Measurements from ENCODE around the gene PLLP. TPM values are rescaled to one million over a fixed set of nuclear protein-coding genes. Genes with fewer than 3 reads are reported as not detected.
A peak's percentile ranks its signal among the peaks of the same experiment; 100 is the strongest.

The PLLP gene
- total and polyA plus RNA-seq, 9 of the 15 experiments (the other 6 are each of a cell fraction or from before 2014, with no cell fraction given) = 0.09 to 0.96 (median 0.27) TPM

DNA sequence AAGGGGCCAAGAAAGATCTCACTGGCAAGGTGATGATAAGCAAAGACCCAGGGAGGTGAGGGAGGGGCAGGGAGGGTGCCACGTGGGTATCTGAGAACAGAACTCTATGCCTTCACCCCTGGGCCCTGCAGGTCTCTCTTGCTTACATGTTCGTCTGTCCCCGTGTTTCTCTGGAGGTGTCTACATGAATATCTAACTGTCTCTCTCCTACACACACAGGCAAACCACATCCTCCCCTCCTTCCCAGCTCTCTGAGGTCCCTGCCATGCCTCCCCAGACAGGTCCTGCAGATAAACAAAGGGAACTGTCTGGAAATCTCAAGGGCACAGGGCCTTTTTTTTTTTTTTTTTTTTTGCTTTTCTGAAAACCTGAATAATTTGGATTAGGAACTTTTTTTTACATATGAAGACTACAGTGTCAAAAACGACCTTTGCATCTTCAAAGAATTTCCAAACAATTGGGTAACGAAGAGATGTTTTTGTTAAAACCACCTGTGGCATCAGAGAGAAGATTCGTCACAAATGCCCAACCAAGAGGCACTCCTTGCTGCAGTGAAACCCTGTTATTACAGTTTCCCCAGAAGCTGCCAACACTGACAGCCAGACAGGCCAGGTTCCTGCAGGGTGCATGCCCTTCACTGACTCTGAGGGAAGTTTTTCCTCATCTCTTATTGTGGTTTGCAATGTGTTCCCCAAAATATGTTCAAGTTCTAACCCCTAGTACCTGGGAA lies 17.8 kb downstream of the PLLP start:
- 24% methylated on average over 6 of the region's 6 CpGs for WGBS (ENCODE audit: insufficient coverage, low coverage, missing lambda C conversion rate)
- no TSS peak for BruUV-seq (replicated peaks)
- H3K4me2 ChIP-seq (ENCODE audit: insufficient read depth, low read length) = peak overlapping the region; percentile 42
- TF ChIP-seq YY1 (IDR thresholded peaks at IDR 0.05; ENCODE audit: borderline replicate concordance in 1 of 3, control insufficient read depth in 1 of 3, extremely low read depth in 1 of 3, insufficient read depth in 3 of 3, insufficient read length in 1 of 3, insufficient replicate concordance in 2 of 3, low read depth in 1 of 3, low read length in 2 of 3) (no peak), TBP (optimal IDR thresholded peaks at IDR 0.05; ENCODE audit: low read depth, low read length) (no peak), CEBPG (CRISPR knock-in tag; IDR thresholded peaks at IDR 0.05) (no peak), CEBPG (tag; conservative IDR thresholded peaks at IDR 0.05 in 1 of 2, IDR thresholded peaks at IDR 0.05 in 1 of 2) (no peak), SREBF2 (CRISPR knock-in tag; IDR thresholded peaks at IDR 0.05) (no peak), POLR2A (conservative IDR thresholded peaks at IDR 0.05) (no peak), ZNF324 (CRISPR knock-in tag; IDR thresholded peaks at IDR 0.05) (no peak), CC2D1A (IDR thresholded peaks at IDR 0.05) (no peak), SIN3B (IDR thresholded peaks at IDR 0.05; ENCODE audit: low read depth) (no peak), ELF2 (CRISPR knock-in tag; IDR thresholded peaks at IDR 0.05) (no peak), PTRF (tag; IDR thresholded peaks at IDR 0.05) (no peak), STAT5B (CRISPR knock-in tag; IDR thresholded peaks at IDR 0.05) (no peak)
- TF ChIP-seq, protein P1, sequence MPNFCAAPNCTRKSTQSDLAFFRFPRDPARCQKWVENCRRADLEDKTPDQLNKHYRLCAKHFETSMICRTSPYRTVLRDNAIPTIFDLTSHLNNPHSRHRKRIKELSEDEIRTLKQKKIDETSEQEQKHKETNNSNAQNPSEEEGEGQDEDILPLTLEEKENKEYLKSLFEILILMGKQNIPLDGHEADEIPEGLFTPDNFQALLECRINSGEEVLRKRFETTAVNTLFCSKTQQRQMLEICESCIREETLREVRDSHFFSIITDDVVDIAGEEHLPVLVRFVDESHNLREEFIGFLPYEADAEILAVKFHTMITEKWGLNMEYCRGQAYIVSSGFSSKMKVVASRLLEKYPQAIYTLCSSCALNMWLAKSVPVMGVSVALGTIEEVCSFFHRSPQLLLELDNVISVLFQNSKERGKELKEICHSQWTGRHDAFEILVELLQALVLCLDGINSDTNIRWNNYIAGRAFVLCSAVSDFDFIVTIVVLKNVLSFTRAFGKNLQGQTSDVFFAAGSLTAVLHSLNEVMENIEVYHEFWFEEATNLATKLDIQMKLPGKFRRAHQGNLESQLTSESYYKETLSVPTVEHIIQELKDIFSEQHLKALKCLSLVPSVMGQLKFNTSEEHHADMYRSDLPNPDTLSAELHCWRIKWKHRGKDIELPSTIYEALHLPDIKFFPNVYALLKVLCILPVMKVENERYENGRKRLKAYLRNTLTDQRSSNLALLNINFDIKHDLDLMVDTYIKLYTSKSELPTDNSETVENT (CRISPR knock-in tag; IDR thresholded peaks at IDR 0.05) = no peak
- TF ChIP-seq, protein P2, sequence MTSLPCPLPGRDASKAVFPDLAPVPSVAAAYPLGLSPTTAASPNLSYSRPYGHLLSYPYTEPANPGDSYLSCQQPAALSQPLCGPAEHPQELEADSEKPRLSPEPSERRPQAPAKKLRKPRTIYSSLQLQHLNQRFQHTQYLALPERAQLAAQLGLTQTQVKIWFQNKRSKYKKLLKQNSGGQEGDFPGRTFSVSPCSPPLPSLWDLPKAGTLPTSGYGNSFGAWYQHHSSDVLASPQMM (CRISPR knock-in tag; IDR thresholded peaks at IDR 0.05) = no peak
- TF ChIP-seq, protein P3, sequence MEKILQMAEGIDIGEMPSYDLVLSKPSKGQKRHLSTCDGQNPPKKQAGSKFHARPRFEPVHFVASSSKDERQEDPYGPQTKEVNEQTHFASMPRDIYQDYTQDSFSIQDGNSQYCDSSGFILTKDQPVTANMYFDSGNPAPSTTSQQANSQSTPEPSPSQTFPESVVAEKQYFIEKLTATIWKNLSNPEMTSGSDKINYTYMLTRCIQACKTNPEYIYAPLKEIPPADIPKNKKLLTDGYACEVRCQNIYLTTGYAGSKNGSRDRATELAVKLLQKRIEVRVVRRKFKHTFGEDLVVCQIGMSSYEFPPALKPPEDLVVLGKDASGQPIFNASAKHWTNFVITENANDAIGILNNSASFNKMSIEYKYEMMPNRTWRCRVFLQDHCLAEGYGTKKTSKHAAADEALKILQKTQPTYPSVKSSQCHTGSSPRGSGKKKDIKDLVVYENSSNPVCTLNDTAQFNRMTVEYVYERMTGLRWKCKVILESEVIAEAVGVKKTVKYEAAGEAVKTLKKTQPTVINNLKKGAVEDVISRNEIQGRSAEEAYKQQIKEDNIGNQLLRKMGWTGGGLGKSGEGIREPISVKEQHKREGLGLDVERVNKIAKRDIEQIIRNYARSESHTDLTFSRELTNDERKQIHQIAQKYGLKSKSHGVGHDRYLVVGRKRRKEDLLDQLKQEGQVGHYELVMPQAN (IDR thresholded peaks at IDR 0.05; ENCODE audit: borderline replicate concordance) = no peak
- TF ChIP-seq, protein P4, sequence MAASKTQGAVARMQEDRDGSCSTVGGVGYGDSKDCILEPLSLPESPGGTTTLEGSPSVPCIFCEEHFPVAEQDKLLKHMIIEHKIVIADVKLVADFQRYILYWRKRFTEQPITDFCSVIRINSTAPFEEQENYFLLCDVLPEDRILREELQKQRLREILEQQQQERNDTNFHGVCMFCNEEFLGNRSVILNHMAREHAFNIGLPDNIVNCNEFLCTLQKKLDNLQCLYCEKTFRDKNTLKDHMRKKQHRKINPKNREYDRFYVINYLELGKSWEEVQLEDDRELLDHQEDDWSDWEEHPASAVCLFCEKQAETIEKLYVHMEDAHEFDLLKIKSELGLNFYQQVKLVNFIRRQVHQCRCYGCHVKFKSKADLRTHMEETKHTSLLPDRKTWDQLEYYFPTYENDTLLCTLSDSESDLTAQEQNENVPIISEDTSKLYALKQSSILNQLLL (CRISPR knock-in tag; IDR thresholded peaks at IDR 0.05; ENCODE audit: borderline replicate concordance) = no peak

More for the DNA sequence above, 17.8 kb downstream of the PLLP start:
- H2AFZ ChIP-seq (ENCODE audit: low read depth, low read length) = peak overlapping the region; percentile 61
- no peaks in the 10 kb centered on the region for H4K20me1 ChIP-seq (replicated peaks; ENCODE audit: control insufficient read depth, insufficient read depth, low read length)
- peak; percentile 15; the same call in 1 of the 3 replicates for ATAC-seq
- H3K27me3 ChIP-seq (ENCODE audit: control insufficient read depth in 2 of 2, insufficient read depth in 2 of 2, low read length in 2 of 2) = no peaks in the 10 kb centered on the region
- peak in 2 of 4 experiments; percentile 32 to 47 for DNase-seq (ENCODE audit: extremely low read depth in 1 of 4, low spot score in 3 of 4)
- in situ Hi-C loops (cut with MboI) (no loop called here), intact Hi-C loops (cut with micrococcal nuclease) (no loop called here)
- no peak overlapping the region for H3K4me3 ChIP-seq
- FAIRE-seq = peak; percentile 55
- no peaks in the 10 kb centered on the region for H3K9me3 ChIP-seq (replicated peaks; ENCODE audit: control insufficient read depth, insufficient read depth, low read depth, low read length)
- H3K4me1 ChIP-seq (replicated peaks in 1 of 2; ENCODE audit: control insufficient read depth in 2 of 2, insufficient read depth in 2 of 2, low read length in 2 of 2) = peaks cover 36 to 55% of the 10 kb centered on the region in 2 experiments
- ChIA-PET CTCF (ENCODE audit: low intra/inter-chr PET ratio) (no interaction called here), POLR2A (interaction anchor here (1.3 to 1.9 kb wide), 3 partner anchors 10 to 16 kb away, joined by 3 to 6 read pairs (median 6); no protein-coding TSS in a partner anchor)
- H3K79me2 ChIP-seq (ENCODE audit: control insufficient read depth, insufficient read depth, low read length) = no peaks in the 10 kb centered on the region
- peak overlapping the region; percentile 9 to 84; a peak in 2 of 4 replicates for H3K9ac ChIP-seq (ENCODE audit: insufficient read depth in 1 of 2, low read depth in 2 of 2, low read length in 2 of 2)
- H3K27ac ChIP-seq (ENCODE audit: extremely low read depth, low read depth, low read length) = no peak overlapping the region; the same call in 2 of the 3 replicates
- no peaks in the 10 kb centered on the region for H3K9me1 ChIP-seq (ENCODE audit: control insufficient read depth, insufficient read depth, low read length)
- H3K36me3 ChIP-seq (ENCODE audit: control insufficient read depth, insufficient read depth, low read length) = no peaks in the 10 kb centered on the region

All from K562 (cell line).